ENCODE results near the gene SH3RF1. TPM values are rescaled to one million over a fixed set of nuclear protein-coding genes. Genes with fewer than 3 reads are reported as not detected.

Gene SH3RF1
- total and polyA plus RNA-seq, 4 donors = 1.8 to 7.9 (median 3.5) TPM

GRCh38 chr4:169103966-169104412 is 166.8 kb downstream of the SH3RF1 start:
- H3K4me1 ChIP-seq (ENCODE audit: control insufficient read depth in 4 of 4, insufficient read depth in 4 of 4, low read length in 3 of 4) = peaks cover 6 to 27% (median 21%) of the 10 kb centered on the region in 4 donors
- no peak for DNase-seq (ENCODE audit: low spot score)
- H3K9ac ChIP-seq (ENCODE audit: low read depth in 1 of 2, low read length in 2 of 2) = no peak overlapping the region
- H3K27me3 ChIP-seq (ENCODE audit: control insufficient read depth in 4 of 4, insufficient read depth in 4 of 4, low read length in 3 of 4) = no peaks in the 10 kb centered on the region
- WGBS = 72% methylated on average over 3 of the region's 3 CpGs
- no peak for TF ChIP-seq CTCF (IDR thresholded peaks at IDR 0.05; ENCODE audit: low read depth, low read length, missing input control)
- TF ChIP-seq, protein P1, sequence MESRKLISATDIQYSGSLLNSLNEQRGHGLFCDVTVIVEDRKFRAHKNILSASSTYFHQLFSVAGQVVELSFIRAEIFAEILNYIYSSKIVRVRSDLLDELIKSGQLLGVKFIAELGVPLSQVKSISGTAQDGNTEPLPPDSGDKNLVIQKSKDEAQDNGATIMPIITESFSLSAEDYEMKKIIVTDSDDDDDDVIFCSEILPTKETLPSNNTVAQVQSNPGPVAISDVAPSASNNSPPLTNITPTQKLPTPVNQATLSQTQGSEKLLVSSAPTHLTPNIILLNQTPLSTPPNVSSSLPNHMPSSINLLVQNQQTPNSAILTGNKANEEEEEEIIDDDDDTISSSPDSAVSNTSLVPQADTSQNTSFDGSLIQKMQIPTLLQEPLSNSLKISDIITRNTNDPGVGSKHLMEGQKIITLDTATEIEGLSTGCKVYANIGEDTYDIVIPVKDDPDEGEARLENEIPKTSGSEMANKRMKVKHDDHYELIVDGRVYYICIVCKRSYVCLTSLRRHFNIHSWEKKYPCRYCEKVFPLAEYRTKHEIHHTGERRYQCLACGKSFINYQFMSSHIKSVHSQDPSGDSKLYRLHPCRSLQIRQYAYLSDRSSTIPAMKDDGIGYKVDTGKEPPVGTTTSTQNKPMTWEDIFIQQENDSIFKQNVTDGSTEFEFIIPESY (IDR thresholded peaks at IDR 0.05) = no peak
- TF ChIP-seq RXRA (IDR thresholded peaks at IDR 0.05) = peak; percentile 51 to 60
- peak; percentile 45 for TF ChIP-seq SP1 (IDR thresholded peaks at IDR 0.05)
- TF ChIP-seq NR2F2 (IDR thresholded peaks at IDR 0.05) = no peak
- peak in 1 of 2 donors; percentile 29 for TF ChIP-seq JUND (IDR thresholded peaks at IDR 0.05)
- TF ChIP-seq GABPA (IDR thresholded peaks at IDR 0.05 in 1 of 2, conservative IDR thresholded peaks at IDR 0.05 in 1 of 2) = no peak
- peak; percentile 71 for TF ChIP-seq FOXA2 (IDR thresholded peaks at IDR 0.05)
- TF ChIP-seq RAD21 (IDR thresholded peaks at IDR 0.05) = peak; percentile 44 to 70
- TF ChIP-seq, protein P2, sequence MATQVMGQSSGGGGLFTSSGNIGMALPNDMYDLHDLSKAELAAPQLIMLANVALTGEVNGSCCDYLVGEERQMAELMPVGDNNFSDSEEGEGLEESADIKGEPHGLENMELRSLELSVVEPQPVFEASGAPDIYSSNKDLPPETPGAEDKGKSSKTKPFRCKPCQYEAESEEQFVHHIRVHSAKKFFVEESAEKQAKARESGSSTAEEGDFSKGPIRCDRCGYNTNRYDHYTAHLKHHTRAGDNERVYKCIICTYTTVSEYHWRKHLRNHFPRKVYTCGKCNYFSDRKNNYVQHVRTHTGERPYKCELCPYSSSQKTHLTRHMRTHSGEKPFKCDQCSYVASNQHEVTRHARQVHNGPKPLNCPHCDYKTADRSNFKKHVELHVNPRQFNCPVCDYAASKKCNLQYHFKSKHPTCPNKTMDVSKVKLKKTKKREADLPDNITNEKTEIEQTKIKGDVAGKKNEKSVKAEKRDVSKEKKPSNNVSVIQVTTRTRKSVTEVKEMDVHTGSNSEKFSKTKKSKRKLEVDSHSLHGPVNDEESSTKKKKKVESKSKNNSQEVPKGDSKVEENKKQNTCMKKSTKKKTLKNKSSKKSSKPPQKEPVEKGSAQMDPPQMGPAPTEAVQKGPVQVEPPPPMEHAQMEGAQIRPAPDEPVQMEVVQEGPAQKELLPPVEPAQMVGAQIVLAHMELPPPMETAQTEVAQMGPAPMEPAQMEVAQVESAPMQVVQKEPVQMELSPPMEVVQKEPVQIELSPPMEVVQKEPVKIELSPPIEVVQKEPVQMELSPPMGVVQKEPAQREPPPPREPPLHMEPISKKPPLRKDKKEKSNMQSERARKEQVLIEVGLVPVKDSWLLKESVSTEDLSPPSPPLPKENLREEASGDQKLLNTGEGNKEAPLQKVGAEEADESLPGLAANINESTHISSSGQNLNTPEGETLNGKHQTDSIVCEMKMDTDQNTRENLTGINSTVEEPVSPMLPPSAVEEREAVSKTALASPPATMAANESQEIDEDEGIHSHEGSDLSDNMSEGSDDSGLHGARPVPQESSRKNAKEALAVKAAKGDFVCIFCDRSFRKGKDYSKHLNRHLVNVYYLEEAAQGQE (IDR thresholded peaks at IDR 0.05) = no peak
- TF ChIP-seq HNF4G (IDR thresholded peaks at IDR 0.05) = no peak
- peak; percentile 49 for TF ChIP-seq FOXA1 (IDR thresholded peaks at IDR 0.05)
- no peak for TF ChIP-seq TAF1 (conservative IDR thresholded peaks at IDR 0.05)
- TF ChIP-seq, protein P3, sequence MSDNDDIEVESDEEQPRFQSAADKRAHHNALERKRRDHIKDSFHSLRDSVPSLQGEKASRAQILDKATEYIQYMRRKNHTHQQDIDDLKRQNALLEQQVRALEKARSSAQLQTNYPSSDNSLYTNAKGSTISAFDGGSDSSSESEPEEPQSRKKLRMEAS (IDR thresholded peaks at IDR 0.05) = no peak
- no peak for TF ChIP-seq YY1 (IDR thresholded peaks at IDR 0.05)
- TF ChIP-seq HNF4A (conservative IDR thresholded peaks at IDR 0.05) = peak; percentile 44 to 50
- TF ChIP-seq ATF3 (IDR thresholded peaks at IDR 0.05) = no peak
- TF ChIP-seq EGR1 (IDR thresholded peaks at IDR 0.05; ENCODE audit: low read depth in 2 of 2) = no peak
- no peak overlapping the region for H3K4me3 ChIP-seq (ENCODE audit: low read depth in 1 of 3, low read length in 3 of 3)
- no peak overlapping the region for H3K27ac ChIP-seq (ENCODE audit: low read depth in 1 of 2, low read length in 2 of 2)
- no peaks in the 10 kb centered on the region for H3K9me3 ChIP-seq (ENCODE audit: control insufficient read depth in 4 of 4, low read length in 3 of 4)
- peaks cover 5 to 12% (median 8%) of the 10 kb centered on the region in 4 donors for H3K36me3 ChIP-seq (ENCODE audit: control insufficient read depth in 4 of 4, insufficient read depth in 3 of 4, low read depth in 1 of 4, low read length in 3 of 4)

All from liver (tissue), 9 donors.